Left ventricle myocardium inferior (tissue), 1 donor: ENCODE measurements around the gene C1orf226. TPM values are rescaled to one million over a fixed set of nuclear protein-coding genes. Genes with fewer than 3 reads are reported as not detected.
"Not testable (repeated sequence)": the region's sequence is repeated elsewhere in the genome, so short reads cannot be mapped to it uniquely, and the experiment has no call there.

Source experiments
- DNase-seq: peaks from one replicate; pipeline ENCODE4 v3.0.0-alpha.2; 2020
- H3K27ac ChIP-seq: fragments of 200-600 bp; replicated peaks from 2 replicates; pipeline ENCODE4 v1.8.0; 2021
- H3K27me3 ChIP-seq: fragments of 200-600 bp; 2 replicates; pipeline ENCODE4 v1.8.0; 2021; ENCODE audit warnings: low read depth
- H3K36me3 ChIP-seq: fragments of 200-600 bp; 2 replicates; pipeline ENCODE4 v1.8.0; 2021
- H3K4me1 ChIP-seq: fragments of 200-600 bp; 2 replicates; pipeline ENCODE4 v1.8.0; 2021
- H3K4me3 ChIP-seq: fragments of 200-600 bp; 2 replicates; pipeline ENCODE4 v1.8.0; 2021; ENCODE audit warnings: mild to moderate bottlenecking, moderate library complexity
- H3K9me3 ChIP-seq: fragments of 200-600 bp; replicated peaks from 2 replicates; pipeline ENCODE4 v1.8.0; 2021
- CTCF ChIP-seq: fragments of 200-600 bp; IDR thresholded peaks from 2 replicates; pipeline ENCODE4 v1.8.0; 2021; ENCODE audit warnings: antibody characterized with exemption, mild to moderate bottlenecking, borderline replicate concordance
- intact Hi-C: fragments of 100-400 bp; cut with micrococcal nuclease; formaldehyde crosslinking; loops from one replicate; pipeline ENCODE4 v1.11.0; 2022
- total RNA-seq: library from RNA; stranded (reverse); fragmentation: NEBNext Ultra II Directional; extraction: Animal tissue kit (Norgen Biotek cat#: 25700); gene quantifications from one replicate; pipeline ENCODE4 v1.2.1, GENCODE V29; 2021
- donor health status: DM: no; HTN: yes; CAD: no; lungs with severe emphysema.

The C1orf226 gene
- total RNA-seq, 1 donor from 2014 or later = 8.7 TPM

- Histone ChIP-seq H3K4me3 (no peak overlapping the region), H3K4me1 (no peaks in the 10 kb centered on the region), H3K27me3 (peaks cover 20% of the 10 kb centered on the region), H3K9me3 (peaks cover 5% of the 10 kb centered on the region), H3K36me3 (no peaks in the 10 kb centered on the region), H3K27ac (no peak overlapping the region)
- intact Hi-C loops = no loop called here
- no peak for TF ChIP-seq CTCF
- no peak for DNase-seq
These were observed 35.4 kb downstream of the C1orf226 start for GRCh38 chr1:162416909-162417308.

- peaks cover 12% of the 10 kb centered on the region for H3K27me3 ChIP-seq
- TF ChIP-seq CTCF = no peak
- peaks cover 5% of the 10 kb centered on the region for H3K9me3 ChIP-seq
- DNase-seq = no peak
- H3K4me1 ChIP-seq = no peaks in the 10 kb centered on the region
- no peak overlapping the region for H3K4me3 ChIP-seq
- H3K27ac ChIP-seq = no peak overlapping the region
- H3K36me3 ChIP-seq = no peaks in the 10 kb centered on the region
- intact Hi-C loops = no loop called here
These were observed 36.1 kb downstream of the C1orf226 start for GRCh38 chr1:162417650-162418049.

- H3K36me3 ChIP-seq, H3K4me3 ChIP-seq, intact Hi-C loops, DNase-seq, H3K4me1 ChIP-seq, H3K9me3 ChIP-seq, H3K27ac ChIP-seq: not testable (repeated sequence)
- H3K27me3 ChIP-seq = peaks cover 12% of the 10 kb centered on the region
These were observed 37.1 kb downstream of the C1orf226 start for GRCh38 chr1:162418584-162418983.

- DNase-seq, H3K4me1 ChIP-seq, H3K36me3 ChIP-seq, H3K27ac ChIP-seq, H3K9me3 ChIP-seq, intact Hi-C loops, H3K4me3 ChIP-seq: not testable (repeated sequence)
- H3K27me3 ChIP-seq = peaks cover 12% of the 10 kb centered on the region
These were observed 38.0 kb downstream of the C1orf226 start for GRCh38 chr1:162419450-162419931.

- peaks cover 7% of the 10 kb centered on the region for H3K27me3 ChIP-seq
- no peak overlapping the region for H3K27ac ChIP-seq
- DNase-seq = no peak
- no peak for TF ChIP-seq CTCF
- intact Hi-C loops = no loop called here
- H3K36me3 ChIP-seq = no peaks in the 10 kb centered on the region
- no peaks in the 10 kb centered on the region for H3K4me1 ChIP-seq
- H3K4me3 ChIP-seq = no peak overlapping the region
- peaks cover under 1% of the 10 kb centered on the region for H3K9me3 ChIP-seq
These were observed 38.6 kb downstream of the C1orf226 start for GRCh38 chr1:162420120-162420519.

- TF ChIP-seq CTCF = no peak
- intact Hi-C loops = no loop called here
- Histone ChIP-seq H3K4me3 (no peak overlapping the region), H3K27ac (no peak overlapping the region), H3K36me3 (no peaks in the 10 kb centered on the region), H3K27me3 (peaks cover 6% of the 10 kb centered on the region), H3K9me3 (no peaks in the 10 kb centered on the region), H3K4me1 (no peaks in the 10 kb centered on the region)
- no peak for DNase-seq
These were observed 40.0 kb downstream of the C1orf226 start for GRCh38 chr1:162421258-162422164.
